IPS-NIHi7 (cell line): Measurements from ENCODE around the gene ASAP3.

Experiments used
- DNase-seq: peaks from one replicate; pipeline ENCODE4 v3.0.0; 2012; ENCODE audit warnings: mixed read lengths; ENCODE audit errors: extremely low spot score

Gene ASAP3

DNA sequence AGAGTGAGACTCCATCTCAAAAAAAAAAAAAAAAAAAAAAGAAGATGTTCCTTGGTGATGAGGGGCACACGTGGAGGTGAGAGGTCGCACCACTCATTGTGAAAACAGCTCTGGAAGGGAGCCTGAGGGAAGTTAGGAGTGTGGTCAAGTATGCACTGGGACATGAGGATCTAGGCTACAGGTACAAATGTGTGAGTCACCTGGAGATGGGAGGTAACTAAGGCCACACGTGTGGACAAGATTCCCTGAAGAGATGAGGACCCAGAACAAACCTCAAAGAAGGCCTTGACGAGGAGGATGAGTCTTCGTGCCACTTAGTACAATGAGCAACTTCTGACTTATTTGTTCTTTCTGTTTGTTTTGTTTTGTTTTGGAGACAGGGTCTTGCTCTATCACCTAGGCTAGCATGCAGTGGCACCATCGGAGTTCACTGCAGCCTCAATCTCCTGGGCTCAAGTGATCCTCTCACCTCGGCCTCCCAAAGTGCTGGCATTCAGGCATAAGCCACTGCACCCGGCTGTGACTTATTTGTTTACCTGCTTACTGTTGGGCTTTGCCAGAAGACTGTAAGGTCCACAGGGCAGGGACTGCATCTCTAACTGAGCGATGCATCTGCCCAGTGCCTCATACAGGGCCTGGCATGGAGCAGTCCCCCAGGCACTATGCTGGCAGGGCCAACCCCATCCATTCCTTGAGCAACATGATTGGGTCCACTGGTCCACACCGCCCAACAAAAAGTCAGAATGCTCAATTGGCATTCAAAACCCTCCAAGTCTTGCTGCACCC lies 6.4 kb downstream of the ASAP3 start:
- no peak for DNase-seq

- no peak for DNase-seq
These were observed 8.3 kb downstream of the ASAP3 start for GRCh38 chr1:23475641-23476040.

GRCh38 chr1:23475134-23475628 lies 8.8 kb downstream of the ASAP3 start:
- DNase-seq, result no peak

GRCh38 chr1:23473037-23473800 lies 10.8 kb downstream of the ASAP3 start:
- no peak for DNase-seq

- no peak for DNase-seq
These were observed 11.5 kb downstream of the ASAP3 start for GRCh38 chr1:23472351-23473036.

DNA sequence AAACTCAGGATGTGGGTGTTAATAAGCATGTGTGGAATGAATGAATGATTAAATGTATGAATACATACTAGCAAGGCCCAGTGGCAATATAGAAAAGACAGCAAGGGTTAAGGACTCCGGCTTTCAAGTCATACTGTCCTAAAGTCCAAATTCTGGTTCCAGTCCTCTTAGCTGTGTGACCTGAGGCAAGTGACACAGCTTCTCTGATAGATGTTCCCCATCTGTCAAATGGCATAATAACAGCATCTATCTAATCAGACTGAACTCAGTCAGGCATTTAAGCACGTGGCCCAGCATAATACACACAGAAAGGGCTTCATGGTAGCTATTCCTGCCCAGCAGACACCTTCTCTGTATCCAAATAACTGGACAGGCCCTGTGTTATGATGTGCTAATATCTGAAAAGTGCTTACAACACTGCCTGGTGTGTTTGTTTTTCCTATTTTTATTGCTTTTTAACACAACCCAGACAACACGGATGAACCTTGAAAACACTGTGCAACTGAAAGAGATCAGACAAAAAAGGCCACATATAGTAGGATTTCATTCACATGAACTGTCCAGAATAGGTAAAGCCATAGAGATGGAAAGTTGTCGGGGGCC lies 12.4 kb downstream of the ASAP3 start:
- no peak for DNase-seq

GRCh38 chr1:23470282-23471070 lies 13.5 kb downstream of the ASAP3 start:
- DNase-seq, result peak; percentile 4

GRCh38 chr1:23469372-23469982 lies 14.5 kb downstream of the ASAP3 start:
- peak; percentile 4 for DNase-seq

DNA sequence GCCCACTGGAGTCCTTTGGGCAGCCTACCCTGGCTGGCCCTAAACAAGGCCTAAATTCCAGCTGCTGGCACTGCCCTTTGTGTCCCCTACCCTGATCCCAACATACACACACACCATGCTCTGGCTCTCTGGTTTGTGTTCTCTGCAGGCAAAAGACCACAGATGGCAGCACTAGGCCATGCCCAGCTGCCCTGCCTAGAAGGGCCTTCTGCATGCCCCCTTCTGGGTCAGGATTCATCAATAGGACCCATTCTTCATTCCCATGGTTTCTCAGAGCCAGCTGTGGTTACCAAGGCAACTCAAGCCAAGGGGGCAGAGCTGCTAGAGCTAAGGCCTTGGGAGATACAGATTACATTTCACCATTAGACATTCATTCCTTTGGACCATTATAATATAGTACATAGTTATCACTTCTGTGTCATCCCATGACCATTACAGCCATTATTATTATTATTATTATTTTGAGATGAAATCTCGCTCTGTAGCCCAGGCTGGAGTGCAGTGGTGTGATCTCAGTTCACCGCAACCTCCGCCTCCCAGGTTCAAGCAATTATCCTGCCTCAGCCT lies 17.5 kb downstream of the ASAP3 start:
- no peak for DNase-seq

- DNase-seq, result no peak
These were observed 20.7 kb downstream of the ASAP3 start for GRCh38 chr1:23463286-23463685.

DNA sequence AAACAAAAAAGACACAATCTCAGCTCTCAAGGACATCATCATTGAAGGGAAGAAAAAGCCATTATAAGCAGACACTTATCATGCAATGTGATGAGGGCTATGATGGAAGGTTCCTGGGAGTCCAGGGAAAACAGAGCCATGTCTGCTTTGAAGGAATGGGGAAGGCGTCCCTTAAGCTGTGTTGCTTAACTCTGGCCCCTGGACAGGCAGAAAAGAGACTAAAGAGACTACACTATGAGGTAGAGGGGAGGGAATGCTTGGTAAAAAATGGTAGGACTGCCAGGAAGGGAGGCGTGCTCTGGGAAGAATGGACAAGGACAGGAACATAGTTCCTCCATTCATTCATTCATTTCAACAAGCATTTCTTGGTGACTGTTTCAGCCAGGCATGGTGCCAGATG lies 21.2 kb downstream of the ASAP3 start:
- no peak for DNase-seq

GRCh38 chr1:23461050-23461449 lies 22.9 kb downstream of the ASAP3 start:
- DNase-seq, result no peak

DNA sequence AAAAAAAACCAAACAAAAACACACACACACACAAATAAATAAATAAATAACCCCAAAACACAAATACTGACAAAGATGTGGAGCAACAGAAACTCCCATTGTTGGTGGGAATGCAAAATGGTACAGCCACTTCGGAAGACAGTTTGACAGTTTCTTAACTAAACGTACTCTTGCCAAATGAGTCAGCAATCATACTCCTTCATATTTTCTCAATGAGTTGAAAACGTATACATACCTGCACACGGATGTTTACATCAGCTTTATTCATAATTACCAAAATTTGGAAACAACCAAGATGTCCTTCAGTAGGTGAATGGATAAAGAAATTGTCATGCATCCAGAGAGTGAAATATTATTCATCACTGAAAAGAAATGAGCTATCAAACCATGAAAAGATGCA lies 23.5 kb downstream of the ASAP3 start:
- DNase-seq, result no peak

DNA sequence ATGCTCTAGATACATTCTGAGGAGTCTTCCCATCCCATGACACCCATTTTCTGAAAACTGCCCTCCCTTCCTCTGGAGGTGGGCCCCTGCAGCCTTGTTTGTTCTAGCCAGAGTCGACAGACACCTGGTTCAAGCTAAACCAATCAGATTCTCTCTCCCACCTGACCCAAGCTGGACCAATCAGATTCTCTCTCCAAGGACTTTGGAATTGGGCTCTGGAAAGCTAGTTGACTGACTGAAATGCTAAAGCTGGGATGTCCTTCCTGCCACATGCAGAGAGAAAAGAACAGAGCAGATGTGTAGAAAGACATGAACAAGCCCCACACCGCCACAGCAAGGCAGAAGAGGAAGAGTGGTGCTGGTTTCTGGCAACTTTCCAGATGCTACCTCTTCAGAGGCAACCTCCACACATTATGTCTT lies 24.6 kb downstream of the ASAP3 start:
- DNase-seq, result peak; percentile 55

- DNase-seq, result no peak
These were observed 27.8 kb downstream of the ASAP3 start for GRCh38 chr1:23456226-23456625.

DNA sequence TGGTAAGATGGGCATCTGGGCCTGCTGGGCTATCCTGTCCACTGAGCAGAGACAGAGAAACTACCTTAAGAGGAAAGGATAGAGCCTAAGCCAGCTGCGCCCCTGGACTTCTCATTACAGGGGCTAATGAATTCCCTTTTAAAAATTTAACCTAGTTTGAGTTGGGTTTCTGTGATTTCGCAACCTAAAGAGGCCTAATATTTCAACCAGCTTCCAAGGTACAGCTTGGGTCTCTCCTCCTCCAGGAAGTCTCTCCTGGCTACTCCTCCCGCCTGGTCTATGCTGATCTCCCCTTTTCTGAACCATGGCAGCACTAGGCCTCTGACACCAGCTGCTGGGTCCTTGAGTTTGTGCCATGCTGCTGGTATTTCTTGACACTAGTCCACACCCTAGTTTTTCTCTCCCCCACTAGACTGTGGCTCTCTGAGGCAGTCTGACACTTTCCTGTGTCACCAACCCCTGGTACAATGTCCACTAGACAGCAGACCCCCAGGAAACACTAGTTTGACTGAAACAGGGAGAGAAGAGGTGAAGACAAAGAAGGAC lies 30.5 kb downstream of the ASAP3 start:
- DNase-seq, result no peak

DNA sequence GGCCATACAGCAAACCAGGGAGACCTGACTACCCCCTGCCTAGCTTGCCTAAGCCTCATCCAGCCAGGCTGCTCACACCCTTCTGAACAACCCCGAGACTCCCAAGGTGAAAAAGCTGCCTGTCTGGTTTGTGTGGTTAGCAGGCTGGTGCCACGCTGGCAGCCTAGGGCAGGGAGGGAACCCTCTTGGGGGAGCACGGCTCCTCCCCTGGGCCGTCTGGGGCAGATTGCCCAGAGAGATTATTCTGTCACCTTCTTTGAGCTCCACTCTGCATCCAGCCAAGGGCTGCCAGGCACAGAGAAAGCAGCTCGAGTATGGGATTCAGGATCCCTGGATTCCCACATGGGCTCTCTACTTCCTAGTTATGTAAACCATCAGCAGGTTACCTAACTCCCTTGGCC lies 32.0 kb downstream of the ASAP3 start:
- DNase-seq, result no peak

DNA sequence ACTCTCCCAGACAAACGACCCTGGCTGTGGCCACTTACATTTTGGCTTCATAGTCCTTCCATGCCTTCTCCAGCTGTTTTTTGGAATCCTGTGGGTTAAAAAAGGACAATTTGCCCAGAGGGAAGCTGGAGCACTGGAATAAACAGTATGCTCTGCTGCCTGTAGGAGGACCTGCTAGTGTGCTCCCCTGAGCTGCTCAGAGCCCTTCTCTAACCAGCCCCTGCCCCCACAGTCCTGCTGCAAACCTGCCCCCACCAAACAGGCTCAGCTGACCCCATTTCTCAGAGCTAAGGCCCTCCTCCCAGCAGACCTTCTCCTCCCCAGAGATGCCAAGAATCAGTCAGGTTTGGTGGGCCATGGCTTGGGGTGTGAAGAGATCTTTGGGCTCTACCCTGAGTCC lies 32.5 kb downstream of the ASAP3 start:
- no peak for DNase-seq

GRCh38 chr1:23450894-23451293 lies 33.1 kb downstream of the ASAP3 start:
- DNase-seq, result no peak

DNA sequence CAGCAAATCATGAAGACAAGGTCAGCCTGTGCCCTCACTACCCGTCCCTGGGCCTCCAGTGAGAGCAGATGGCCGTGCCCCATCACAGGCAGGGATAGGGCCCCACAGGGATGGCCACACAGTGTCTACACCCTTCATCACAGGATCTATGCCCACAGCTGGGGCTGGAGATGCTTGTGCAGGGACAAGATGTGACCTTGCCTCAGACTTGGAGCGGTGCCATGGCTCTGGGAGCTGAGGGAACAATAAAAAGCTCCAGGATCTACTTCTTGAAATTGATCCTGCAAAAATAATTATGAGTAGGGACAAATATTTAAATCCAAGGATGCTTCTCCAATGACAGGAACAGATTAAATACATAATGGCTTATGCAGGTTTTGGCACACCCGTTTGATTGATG lies 34.0 kb downstream of the ASAP3 start:
- no peak for DNase-seq
